CD14-positive monocyte (primary cell): ENCODE measurements around the gene AKT1. TPM values are rescaled to one million over a fixed set of nuclear protein-coding genes. Genes with fewer than 3 reads are reported as not detected.

Source experiments
- DNase-seq, 3 donors: peaks; one replicate each; pipeline ENCODE4 v3.0.0-alpha.2; 2011 to 2022
- H2AFZ ChIP-seq: 2 replicates; pipeline ENCODE4 v1.6.0; 2012; ENCODE audit warnings: mild to moderate bottlenecking, low read depth, low read length, inconsistent platforms; ENCODE audit not compliant: insufficient read depth, poor library complexity, severe bottlenecking
- H3K27ac ChIP-seq, 2 donors: 1 replicate in 1 of 2; 2 replicates in 1 of 2; pipeline ENCODE4 v1.5.1; 2012 to 2013; ENCODE audit warnings: low read length in 2 of 2, control low read depth in 1 of 2, inconsistent platforms in 1 of 2, low read depth in 1 of 2, mild to moderate bottlenecking in 1 of 2
- H3K27me3 ChIP-seq, 2 donors: one replicate each; pipeline versions ENCODE4 v1.6.0 to v1.6.1; 2011 to 2013; ENCODE audit warnings: low read length in 2 of 2; ENCODE audit not compliant: control insufficient read depth in 2 of 2, insufficient read depth in 2 of 2
- H3K36me3 ChIP-seq, 2 donors: replicated peaks in 1 of 2; 1 replicate in 1 of 2; 2 replicates in 1 of 2; pipeline versions ENCODE4 v1.5.1 to v1.6.1; 2012 to 2013; ENCODE audit warnings: low read length in 2 of 2, control low read depth in 1 of 2, inconsistent platforms in 1 of 2, mild to moderate bottlenecking in 1 of 2; ENCODE audit not compliant: insufficient read depth in 2 of 2, control insufficient read depth in 1 of 2
- H3K4me1 ChIP-seq, 2 donors: 1 replicate in 1 of 2; 2 replicates in 1 of 2; pipeline versions ENCODE4 v1.5.1 to v1.6.1; 2012 to 2013; ENCODE audit warnings: low read length in 2 of 2, control low read depth in 1 of 2, inconsistent platforms in 1 of 2, mild to moderate bottlenecking in 1 of 2, moderate library complexity in 1 of 2; ENCODE audit not compliant: insufficient read depth in 2 of 2, control insufficient read depth in 1 of 2
- H3K4me2 ChIP-seq: replicated peaks from 2 replicates; pipeline ENCODE3; 2012; ENCODE audit warnings: low read length, moderate library complexity, mild to moderate bottlenecking; ENCODE audit not compliant: poor library complexity, severe bottlenecking; ENCODE audit errors: extremely low read depth
- H3K4me3 ChIP-seq, 3 experiments: fragments of 200-600 bp in 1 of 3; sonication (generic) in 1 of 3; replicated peaks in 1 of 3; 1 replicate in 2 of 3; 2 replicates in 1 of 3; pipeline ENCODE4 v1.5.1; 2011 to 2013; ENCODE audit warnings: low read length in 3 of 3, mild to moderate bottlenecking in 3 of 3, control low read depth in 2 of 3, low read depth in 2 of 3, inconsistent platforms in 1 of 3, moderate library complexity in 1 of 3
- H3K79me2 ChIP-seq: 2 replicates; pipeline ENCODE4 v1.6.0; 2012; ENCODE audit warnings: mild to moderate bottlenecking, control low read depth, inconsistent platforms, low read length, moderate library complexity; ENCODE audit not compliant: insufficient read depth
- H3K9ac ChIP-seq: 2 replicates; pipeline ENCODE4 v1.6.0; 2017; ENCODE audit warnings: low read length, mild to moderate bottlenecking; ENCODE audit not compliant: insufficient read depth, poor library complexity, severe bottlenecking
- H3K9me3 ChIP-seq, 2 donors: replicated peaks in 1 of 2; 1 replicate in 1 of 2; 2 replicates in 1 of 2; pipeline versions ENCODE4 v1.5.1 to v1.6.1; 2012 to 2013; ENCODE audit warnings: low read length in 2 of 2, control low read depth in 1 of 2; ENCODE audit not compliant: control insufficient read depth in 1 of 2, insufficient read depth in 1 of 2
- H4K20me1 ChIP-seq: 2 replicates; pipeline ENCODE4 v1.6.0; 2012; ENCODE audit warnings: mild to moderate bottlenecking, low read length, control low read depth, moderate library complexity; ENCODE audit not compliant: insufficient read depth
- H3K27ac Mint-ChIP-seq, 7 donors: one replicate each; pipeline ENCODE4 v1.8.0; 2020; ENCODE audit warnings: mild to moderate bottlenecking in 7 of 7, mixed read lengths in 7 of 7, moderate library complexity in 6 of 7, inconsistent platforms in 2 of 7
- H3K27me3 Mint-ChIP-seq, 3 donors: one replicate each; pipeline ENCODE4 v1.8.0; 2021 to 2022; ENCODE audit warnings: low read depth in 3 of 3, mild to moderate bottlenecking in 3 of 3, mixed read lengths in 3 of 3, moderate library complexity in 3 of 3, inconsistent platforms in 1 of 3
- H3K36me3 Mint-ChIP-seq, 2 donors: one replicate each; pipeline ENCODE4 v1.8.0; 2020; ENCODE audit warnings: mixed read lengths in 2 of 2, inconsistent platforms in 1 of 2, mild to moderate bottlenecking in 1 of 2
- H3K4me1 Mint-ChIP-seq: one replicate; pipeline ENCODE4 v1.8.0; 2020; ENCODE audit warnings: mild to moderate bottlenecking, mixed read lengths
- H3K4me3 Mint-ChIP-seq, 2 donors: one replicate each; pipeline ENCODE4 v1.8.0; 2020; ENCODE audit warnings: mild to moderate bottlenecking in 2 of 2, mixed read lengths in 2 of 2, moderate library complexity in 1 of 2
- H3K9me3 Mint-ChIP-seq, 7 donors: one replicate each; pipeline ENCODE4 v1.8.0; 2020 to 2022; ENCODE audit warnings: mixed read lengths in 7 of 7, mild to moderate bottlenecking in 6 of 7, moderate library complexity in 6 of 7, inconsistent platforms in 2 of 7
- CTCF ChIP-seq: fragments of 200-600 bp; IDR thresholded peaks from one replicate; pipeline ENCODE4 v1.8.0; 2022; ENCODE audit warnings: antibody characterized with exemption, mild to moderate bottlenecking
- WGBS: methylation state at CpG from one replicate; pipeline ENCODE4 v1.1.5; 2013; ENCODE audit warnings: missing lambda C conversion rate; ENCODE audit not compliant: insufficient coverage; 5-methylcytosine and 5-hydroxymethylcytosine counted together
- intact Hi-C, 2 donors: fragments of 100-400 bp; cut with micrococcal nuclease; formaldehyde crosslinking; loops; one replicate each; pipeline versions ENCODE4 v1.15.0 to v1.15.1; 2023
- polyA plus RNA-seq, 3 donors: library from polyadenylated mRNA; depleted of rRNA in 1 of 3; unstranded in 2 of 3; stranded (reverse) in 1 of 3; fragments of 300-500 nt in 2 of 3; fragments of >200 nt in 1 of 3; fragmentation: Illumina TruSeq in 2 of 3; gene quantifications; 1 replicate in 2 of 3; 2 replicates in 1 of 3; pipeline ENCODE4 v1.2.3, GENCODE V29; 2012 to 2021

The AKT1 gene
- polyA plus RNA-seq, 3 donors = 7.2 to 180 (median 26.4) TPM

- H3K4me1 ChIP-seq = no peaks in the 10 kb centered on the region
- no peak overlapping the region for H3K4me3 ChIP-seq
- Mint-ChIP-seq H3K4me1 (no peaks in the 10 kb centered on the region), H3K9me3 (peaks cover 0 to 2% (median 0%) of the 10 kb centered on the region in 7 donors), H3K4me3 (no peak overlapping the region), H3K36me3 (peaks cover 7 to 39% of the 10 kb centered on the region in 2 donors), H3K27ac (no peak overlapping the region), H3K27me3 (no peaks in the 10 kb centered on the region)
- no peak overlapping the region for H3K9ac ChIP-seq
- H3K36me3 ChIP-seq = peaks cover 40 to 60% of the 10 kb centered on the region in 2 donors
- WGBS = 92% methylated on average over 30 of the region's 32 CpGs
- no peak overlapping the region for H2AFZ ChIP-seq
- no peak overlapping the region for H3K27ac ChIP-seq
- DNase-seq = no peak
- H3K79me2 ChIP-seq = peaks cover 14% of the 10 kb centered on the region
- H3K9me3 ChIP-seq = no peaks in the 10 kb centered on the region
- no peak for TF ChIP-seq CTCF
- intact Hi-C loops = no loop called here
- H3K4me2 ChIP-seq = no peak overlapping the region
- peaks cover 96% of the 10 kb centered on the region for H4K20me1 ChIP-seq
- no peaks in the 10 kb centered on the region for H3K27me3 ChIP-seq
Observed at GRCh38 chr14:104779776-104780512, 15.6 kb downstream of the AKT1 start.

- no peak overlapping the region for H3K4me2 ChIP-seq
- 95% methylated on average over 14 of the region's 15 CpGs for WGBS
- intact Hi-C loops = no loop called here
- H3K9me3 ChIP-seq = no peaks in the 10 kb centered on the region
- Mint-ChIP-seq H3K27ac (peak overlapping the region in 1 of 7 donors; percentile 31), H3K9me3 (peaks cover 0 to 2% (median 0%) of the 10 kb centered on the region in 7 donors), H3K36me3 (peaks cover 8 to 48% of the 10 kb centered on the region in 2 donors), H3K4me3 (no peak overlapping the region), H3K27me3 (no peaks in the 10 kb centered on the region), H3K4me1 (no peaks in the 10 kb centered on the region)
- peaks cover 42 to 71% of the 10 kb centered on the region in 2 donors for H3K36me3 ChIP-seq
- no peak for TF ChIP-seq CTCF
- no peaks in the 10 kb centered on the region for H3K4me1 ChIP-seq
- H4K20me1 ChIP-seq = peaks cover 95% of the 10 kb centered on the region
- no peak for DNase-seq
- H3K27ac ChIP-seq = no peak overlapping the region
- no peak overlapping the region for H3K4me3 ChIP-seq
- H3K9ac ChIP-seq = no peak overlapping the region
- H3K27me3 ChIP-seq = no peaks in the 10 kb centered on the region
- peaks cover 4% of the 10 kb centered on the region for H3K79me2 ChIP-seq
- H2AFZ ChIP-seq = no peak overlapping the region
Observed at GRCh38 chr14:104778694-104779331, 16.7 kb downstream of the AKT1 start.
